Activated CD4-positive, alpha-beta T cell treated with anti-CD3 and anti-CD28 coated beads, Interleukin-2, Interleukin-6, amounts not matched to agents 100 ng/mL and 50 ng/mL, durations not matched to agents 16 hours and 8 hours (primary cell): Measurements from ENCODE around the gene BHMT2.
A peak's percentile ranks its signal among the peaks of the same experiment; 100 is the strongest.

Source experiments
- DNase-seq: peaks from one replicate; pipeline ENCODE4 v3.0.0-alpha.2; 2020

Gene BHMT2

DNA sequence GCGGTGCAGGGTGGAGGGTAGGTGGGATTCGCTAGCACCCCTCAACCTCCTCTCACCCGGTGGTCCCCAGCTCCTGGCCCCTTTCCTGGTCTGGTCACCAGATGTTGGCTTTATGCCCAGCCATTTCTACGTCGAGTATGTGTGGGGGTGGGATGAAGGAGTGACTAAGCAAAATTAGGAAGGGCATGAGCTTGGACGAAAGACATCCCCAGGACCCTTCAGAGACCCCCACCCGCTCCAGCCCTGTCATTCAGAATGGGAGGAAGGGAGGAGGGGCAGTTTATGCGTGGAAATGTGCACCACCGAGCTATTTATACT is 742 bp downstream of the BHMT2 start:
- DNase-seq = no peak

DNA sequence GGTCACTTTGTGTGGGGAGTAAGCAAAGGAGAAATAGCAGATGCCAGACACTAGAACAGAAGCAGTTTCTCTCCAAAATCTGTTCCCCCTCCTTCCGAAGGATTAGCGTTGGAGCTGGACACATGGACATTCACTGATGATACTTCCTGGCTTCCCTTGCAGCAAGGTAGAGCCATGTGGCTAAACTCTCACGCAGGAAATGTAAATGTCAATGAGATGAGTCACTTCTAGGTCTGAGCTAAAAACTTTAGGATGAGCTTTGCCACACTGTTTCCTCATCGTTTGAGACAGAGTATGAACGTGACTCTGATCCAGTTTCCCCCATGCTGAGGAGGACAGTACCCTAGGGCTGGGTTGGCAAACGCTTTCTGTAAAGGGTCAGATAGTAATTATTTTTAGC is 5.1 kb downstream of the BHMT2 start:
- DNase-seq = no peak

DNA sequence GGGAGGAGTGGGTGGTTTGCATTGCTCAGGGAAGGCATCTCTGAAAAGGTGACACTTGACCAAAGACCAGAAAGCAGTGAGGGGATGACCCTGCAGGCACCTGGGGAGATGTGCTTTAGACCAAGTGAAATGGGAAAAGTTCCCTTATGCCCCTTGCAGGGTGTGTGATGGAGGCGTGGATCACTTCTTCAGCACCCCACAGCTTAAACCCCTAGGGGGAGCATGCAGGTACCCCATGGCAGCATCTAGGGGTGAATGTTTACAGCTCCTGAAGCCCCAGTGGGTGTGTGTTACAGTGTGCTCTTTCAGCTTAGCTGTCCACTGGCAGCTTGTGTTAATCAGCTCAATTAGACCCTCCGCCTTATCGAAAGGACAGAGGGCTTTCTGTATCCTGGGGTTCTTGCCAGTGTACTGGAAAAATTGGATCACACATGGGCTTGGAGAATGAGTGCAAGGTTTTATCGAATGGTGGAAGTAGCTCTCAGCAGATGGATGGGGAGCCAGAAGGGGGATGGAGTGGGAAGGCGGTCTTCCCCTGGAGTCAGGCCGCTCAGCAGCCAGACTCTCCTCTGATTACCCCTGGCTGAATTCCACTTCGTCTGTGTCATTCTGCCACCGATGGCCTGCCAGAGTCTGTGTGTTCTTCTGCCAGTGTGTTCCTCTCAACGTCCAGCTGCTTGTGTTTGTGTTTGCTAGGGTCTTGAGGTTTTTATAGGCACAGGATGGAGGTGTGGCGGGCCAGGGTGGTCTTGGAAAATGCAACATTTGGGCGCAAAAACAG is 6.3 kb downstream of the BHMT2 start:
- no peak for DNase-seq

DNA sequence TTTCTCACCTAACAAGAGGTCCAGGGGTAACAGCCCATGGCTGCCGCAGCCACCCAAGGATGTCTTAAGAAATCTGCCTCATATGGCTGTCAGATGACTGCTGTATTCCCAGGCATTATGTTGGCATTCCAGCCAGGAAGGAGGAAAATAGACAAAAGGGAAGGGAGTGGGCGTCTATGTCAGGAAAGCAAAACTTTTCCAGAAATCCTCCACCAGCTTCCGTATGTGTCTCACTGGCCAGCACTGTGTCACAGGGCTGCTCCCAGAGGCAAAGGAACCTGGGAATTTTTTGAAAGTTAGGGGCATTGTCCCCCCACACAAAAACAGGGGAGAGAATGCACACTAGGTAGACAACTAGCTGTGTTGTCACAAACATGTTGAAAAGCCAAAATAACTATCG is 7.3 kb downstream of the BHMT2 start:
- DNase-seq = no peak

DNA sequence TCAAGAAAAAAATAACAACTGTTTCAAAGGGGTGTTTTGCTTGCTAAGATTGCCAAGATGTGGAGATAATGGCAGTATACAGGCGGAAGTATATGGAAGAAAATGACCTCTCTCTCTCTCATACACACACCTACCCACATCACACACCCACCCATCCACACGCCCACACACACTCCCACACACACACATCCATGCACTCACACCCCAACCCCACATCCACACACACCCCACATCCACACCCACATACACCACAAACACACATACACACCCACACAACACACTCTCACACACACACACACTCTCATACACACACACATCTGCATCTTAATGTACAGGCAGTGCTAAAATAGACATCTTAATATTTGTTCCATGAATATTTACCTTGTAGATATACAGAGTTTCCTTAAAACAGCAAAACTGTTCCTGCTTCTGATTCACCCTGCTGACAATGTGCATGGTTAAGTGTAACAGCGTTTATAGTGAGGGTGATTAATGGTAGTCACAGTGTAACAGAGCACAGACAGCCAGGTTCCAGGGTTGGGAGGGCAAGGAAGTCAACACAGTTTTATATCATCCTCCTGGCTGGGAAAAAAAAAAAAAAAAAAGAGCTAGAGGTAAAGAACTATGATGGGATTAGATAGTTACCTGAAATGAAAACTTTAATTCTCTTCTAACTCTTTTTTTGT is 8.3 kb downstream of the BHMT2 start:
- no peak for DNase-seq

DNA sequence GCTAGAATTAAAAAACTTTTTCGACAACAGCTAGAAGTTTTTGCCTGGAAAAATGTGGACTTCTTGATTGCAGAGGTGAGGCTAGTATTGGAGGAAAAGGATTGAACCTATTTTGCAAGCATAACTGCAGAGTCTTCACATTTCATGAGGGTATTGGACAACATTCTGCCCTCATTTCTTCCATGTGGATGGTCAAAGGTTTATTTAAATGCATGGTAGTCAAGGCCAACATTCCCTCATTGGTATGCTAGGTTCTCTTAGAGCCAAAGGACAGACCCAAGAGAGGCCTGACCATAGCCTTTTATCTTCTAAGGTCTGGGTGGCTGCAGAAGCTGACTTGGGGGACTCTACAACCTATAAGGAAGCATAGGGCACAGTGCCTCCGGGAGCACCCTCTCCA is 11.2 kb downstream of the BHMT2 start:
- no peak for DNase-seq

DNA sequence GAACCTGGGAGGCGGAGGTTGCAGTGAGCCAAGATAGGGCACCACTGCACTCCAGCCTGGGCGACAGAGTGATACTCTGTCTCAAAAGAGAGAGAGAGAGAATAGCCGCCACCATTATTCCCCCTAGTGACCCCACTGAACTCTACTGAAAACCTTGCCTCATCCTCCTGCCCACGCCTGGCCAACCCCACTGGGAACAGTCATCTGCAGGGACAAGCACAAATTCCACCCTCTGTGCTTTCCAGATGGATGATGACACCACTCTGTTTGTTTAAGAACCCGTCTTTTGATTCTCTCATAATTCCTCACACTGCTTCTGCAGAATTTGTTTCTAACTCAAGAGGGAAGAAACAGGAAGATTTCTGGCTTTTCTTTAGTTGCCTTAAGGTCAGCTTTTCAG is 12.2 kb downstream of the BHMT2 start:
- no peak for DNase-seq

DNA sequence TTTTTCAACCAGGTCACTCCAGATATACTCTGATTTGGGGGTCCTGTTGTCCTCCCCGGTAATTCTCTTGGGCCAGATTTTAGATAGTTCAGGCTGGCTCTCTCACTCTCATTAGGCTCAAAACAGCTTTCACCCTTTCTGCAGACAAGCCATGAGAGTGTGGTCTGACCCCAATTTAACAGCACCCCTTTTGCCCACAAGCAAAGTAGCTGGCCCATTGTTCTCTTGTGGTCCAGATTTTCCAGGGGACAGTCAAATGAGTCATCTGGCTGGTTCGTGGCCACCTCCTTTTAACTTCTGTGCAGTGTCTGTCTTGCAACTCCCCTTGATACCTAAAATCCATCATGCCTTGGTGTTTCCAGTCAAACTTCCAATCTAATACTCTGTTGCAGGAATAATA is 16.5 kb downstream of the BHMT2 start:
- DNase-seq = no peak

DNA sequence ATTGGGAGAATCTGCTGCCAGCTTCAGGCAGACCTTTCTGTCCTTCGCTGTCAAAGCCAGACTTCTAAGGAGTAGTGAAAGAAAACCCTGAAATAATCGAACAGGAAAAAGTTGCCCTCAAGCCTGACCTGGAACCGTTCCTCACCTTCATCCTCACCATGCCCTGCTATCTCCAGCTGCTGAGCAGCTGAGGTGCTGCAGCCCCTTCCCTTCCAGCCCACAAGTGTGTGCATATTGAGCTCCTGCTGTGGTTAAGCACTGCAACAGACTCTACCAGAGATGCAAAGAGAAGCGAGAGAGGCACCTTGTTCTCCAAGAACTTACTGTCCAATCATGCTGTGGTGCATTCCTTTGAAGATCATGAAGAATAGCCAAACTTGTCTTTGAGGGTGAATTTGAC is 18.9 kb downstream of the BHMT2 start:
- DNase-seq = no peak

DNA sequence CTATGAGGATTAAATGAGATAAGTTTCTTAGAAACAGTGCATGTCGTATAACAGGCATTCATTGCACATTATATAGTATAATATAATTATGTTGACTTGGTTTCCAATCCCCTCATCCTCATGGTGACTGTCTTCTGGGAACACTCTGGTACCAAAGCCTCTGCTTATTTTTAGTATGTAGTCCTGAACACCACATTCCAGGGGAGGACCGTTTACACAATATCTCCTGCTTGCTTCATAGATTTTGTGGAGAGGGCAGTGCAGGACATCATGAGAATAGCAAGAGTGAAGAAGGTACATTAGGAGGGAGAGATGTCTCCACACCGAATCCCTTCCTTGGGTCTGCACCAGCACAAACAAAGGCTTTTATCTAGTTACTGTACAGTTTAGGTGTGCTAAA is 21.5 kb downstream of the BHMT2 start:
- DNase-seq = no peak

DNA sequence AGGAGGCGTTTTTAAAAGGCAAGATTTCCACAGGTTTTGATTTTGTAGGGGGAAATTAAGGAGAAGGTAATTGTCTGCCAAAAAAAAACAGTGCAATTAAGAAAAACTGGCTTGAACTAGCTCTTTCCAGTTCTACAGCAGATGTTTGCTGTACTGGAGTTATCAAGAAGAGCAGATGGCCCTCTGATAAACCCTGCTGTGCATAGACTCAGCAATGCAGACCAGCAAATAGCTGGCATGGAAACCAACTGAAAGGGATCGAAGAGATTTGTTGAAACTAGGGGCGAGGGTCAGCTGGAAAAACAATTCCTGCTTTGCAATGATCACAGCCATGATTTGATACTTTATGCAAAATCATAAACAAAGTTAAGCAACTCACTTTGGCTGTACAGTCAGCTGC is 24.2 kb downstream of the BHMT2 start:
- no peak for DNase-seq

DNA sequence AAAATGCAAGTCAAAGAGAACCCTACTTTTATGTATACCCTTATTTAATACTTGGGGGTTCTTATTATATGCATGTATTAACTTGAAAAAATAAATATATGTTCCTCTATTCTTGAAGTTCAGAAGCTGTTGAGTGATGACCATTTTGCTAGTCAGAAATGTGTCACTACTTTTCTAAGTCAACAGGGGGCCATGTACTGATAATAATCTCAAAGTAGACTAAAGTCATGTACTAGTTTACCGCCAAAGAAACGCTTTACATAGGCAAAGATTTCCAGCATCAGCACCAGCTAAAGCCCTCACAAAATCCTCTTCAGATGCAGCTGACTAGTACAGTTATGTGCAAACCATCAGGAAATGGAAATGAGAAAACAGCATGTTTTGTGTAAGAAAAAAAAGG is 36.3 kb downstream of the BHMT2 start:
- DNase-seq = no peak

DNA sequence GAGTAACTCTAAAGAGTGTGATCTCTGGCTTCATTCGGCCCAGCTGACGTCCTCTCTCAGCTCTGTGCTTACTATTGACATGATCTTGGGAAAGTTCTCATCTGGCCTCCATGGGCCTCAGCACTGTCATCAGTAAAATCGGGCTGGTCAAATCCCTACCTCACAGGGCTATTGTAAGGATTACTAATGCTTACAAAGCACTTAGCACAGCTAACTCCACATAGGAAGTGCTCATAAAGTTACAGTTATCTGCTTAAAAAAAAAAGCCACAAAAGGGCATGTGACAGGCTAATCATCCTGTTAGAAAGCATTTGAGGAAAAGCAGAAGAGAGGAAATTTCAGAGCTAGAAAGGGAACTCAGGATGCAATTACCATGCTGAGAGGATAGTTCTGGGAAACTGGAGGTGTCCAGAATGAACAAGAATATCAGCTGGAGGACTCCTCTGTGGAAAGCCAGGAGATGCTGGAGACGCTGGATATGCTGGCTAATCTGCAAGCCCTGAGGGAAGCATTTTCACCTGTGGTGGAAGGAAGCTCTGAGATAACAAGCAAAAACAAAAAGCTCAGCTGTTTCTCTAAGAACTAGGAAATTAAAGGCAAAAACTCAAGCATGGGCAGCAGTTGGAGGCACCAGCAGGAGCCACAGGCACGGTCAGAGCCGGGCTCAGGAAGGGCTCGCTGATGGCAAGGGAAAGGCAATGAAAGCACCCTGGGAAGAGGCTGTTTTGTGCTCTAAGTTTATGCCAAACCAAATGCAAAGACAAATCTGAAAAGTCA is 37.6 kb downstream of the BHMT2 start:
- DNase-seq = no peak

DNA sequence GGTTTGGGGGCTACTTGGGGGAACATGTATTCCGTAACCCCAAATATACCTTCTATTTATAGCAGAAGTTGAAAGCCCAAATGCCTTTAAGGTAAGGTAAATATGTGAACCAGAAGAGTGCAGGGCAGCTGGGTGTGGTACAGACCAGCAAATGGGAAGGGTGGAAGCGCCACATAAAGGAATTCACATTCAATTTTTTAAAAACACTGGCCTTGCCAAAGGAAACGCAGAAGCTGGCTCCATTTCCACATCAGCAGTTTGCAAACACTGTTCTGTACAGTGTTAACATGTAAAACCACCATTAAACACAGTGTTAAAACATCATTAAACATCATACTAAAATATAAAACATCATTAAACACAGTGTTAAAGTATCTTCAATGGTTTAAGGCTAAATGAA is 38.5 kb downstream of the BHMT2 start:
- no peak for DNase-seq

DNA sequence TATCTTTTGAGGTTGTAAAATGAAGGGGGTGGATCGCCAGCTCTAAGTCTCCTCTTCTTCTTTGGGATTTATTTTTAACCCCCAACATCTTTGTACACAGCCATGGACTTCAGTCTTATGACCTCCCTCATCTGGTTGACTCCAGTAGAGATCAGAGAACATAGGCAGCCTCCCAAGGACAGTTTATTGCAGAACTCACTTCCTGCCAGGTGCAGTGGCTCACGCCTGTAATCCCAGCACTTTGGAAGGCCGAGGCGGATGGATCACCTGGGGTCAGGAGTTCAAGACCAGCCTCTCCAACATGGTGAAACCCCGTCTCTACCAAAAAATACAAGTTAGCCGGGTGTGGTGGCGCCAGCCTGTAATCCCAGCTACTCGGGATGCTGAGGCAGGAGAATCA is 39.2 kb downstream of the BHMT2 start:
- no peak for DNase-seq

DNA sequence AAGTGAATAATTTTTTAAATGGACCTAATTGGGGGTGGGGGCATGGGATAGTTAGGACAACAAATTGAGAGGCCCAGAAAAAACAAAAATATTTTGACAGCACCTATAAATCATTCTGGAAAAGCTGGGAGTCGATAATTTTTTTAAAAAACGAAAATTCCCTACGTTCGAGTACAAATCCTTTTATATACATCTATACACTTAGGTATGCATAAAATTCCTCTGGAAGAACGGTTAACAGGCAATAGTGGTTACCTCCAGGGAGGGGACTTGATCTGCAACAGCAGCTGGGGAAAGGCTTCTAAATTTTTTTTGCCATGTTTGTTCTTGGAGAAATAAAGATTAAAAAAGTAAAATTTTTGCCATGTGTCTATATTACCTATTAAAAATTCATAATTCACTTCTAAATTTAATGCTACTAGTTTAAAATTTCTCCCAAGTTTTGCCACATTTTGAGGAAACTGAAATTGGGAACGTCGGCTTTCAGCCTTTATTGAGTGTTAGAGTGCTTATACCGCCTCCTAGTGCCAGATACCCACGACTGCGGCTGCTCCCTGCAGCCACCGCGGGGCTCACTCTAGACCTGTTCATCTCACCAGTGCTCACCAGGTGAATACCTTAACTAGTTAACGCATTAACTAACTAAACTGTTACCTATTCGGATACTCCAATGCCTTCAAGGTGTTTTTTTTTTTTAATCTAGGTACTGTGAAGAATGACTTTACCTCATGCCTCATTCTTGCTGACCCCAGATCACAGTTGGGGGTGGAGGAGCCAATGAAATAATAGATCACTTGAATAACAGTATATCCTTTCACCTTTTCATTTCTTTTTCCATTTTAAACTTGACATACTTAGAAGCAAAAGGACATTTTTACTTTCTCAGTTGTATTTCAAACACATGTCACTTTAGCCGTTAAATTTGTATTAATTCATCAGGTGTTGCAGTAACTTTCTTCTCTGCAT is 40.2 kb downstream of the BHMT2 start:
- DNase-seq = peak; percentile 23

DNA sequence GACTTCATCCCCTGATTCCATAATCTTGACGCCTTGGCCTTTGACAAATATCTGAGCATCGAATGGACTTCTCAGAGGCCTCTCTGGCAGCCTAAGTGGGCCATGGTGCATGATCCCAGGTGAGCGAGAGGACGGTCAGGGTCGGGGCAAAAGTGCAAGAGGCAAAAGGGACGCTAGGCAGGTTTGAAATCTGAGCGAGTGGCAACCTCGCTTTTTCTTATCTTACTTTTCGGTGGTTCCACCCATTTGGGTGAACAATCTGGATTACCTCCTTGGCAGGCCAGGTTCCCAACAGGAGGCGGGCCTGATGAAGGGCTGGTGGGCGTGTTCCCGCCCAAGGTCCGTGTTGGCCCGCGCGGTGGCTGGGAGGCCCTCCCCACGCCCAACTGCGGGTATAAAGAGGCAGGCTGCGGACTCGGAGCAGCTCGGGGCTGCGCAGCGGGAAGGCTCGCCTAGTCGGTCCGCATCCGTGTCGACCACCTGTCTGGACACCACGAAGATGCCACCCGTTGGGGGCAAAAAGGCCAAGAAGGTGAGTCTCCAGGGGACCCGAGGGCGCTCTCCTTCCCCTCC is 41.9 kb downstream of the BHMT2 start, which contains the start of gene BHMT:
BHMT (plus strand) TSS at position 423 of the 573 bp plus-strand sequence; CDS start at position 500, 77 bp downstream.
- no peak for DNase-seq

DNA sequence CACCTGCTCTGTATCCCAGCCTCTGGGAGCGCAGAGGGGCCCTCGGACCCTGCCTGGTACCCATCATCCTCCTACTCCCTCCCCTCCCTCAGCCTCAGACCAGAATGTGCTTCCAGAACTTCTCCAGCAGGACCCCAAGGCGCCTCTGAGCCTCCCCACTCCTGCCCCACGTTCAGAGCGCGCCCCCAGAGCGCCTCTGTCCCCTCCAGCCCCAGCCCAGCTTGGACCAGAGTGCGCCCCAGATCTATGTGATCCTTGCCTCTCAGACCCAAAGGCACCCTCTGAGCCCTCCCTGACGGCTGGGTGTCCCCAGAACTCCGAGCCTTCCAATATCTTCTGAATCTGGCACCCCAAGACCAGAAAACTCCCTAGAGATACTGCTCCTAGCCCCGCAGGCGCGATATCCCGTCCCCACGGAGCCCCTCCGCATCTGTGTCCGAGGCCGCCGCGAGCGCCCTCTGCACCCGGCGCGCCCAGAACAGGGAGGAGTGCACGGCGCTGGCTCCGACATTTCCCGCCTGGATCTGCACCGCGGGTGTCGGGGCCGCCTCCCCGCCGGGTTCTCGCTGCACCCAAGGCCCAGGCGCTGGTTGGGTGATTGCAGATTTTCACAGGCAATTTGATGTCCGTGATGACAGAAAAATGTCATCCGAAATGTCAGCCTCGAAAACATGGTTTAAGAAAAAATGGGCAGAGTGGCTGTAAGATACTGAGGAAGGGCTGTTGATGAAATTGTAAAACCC is 42.6 kb downstream of the BHMT2 start:
- no peak for DNase-seq

DNA sequence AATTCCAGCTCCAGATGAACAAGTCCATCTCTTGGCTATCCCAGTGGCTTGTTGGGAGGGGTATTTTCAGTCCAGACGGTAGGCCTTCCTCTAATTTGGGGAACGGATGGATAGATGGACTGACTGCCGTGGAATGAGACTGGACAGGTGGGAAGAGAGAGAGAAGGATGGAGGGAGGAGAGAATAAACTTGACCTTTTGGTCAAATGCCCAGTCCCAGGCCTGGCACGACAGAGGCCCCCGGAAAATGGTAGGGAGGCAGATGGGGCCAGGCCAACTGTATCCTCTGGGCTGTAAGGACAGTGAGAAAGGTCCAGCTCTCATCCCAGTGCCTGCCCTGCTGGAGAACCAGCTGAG is 43.1 kb downstream of the BHMT2 start:
- no peak for DNase-seq

DNA sequence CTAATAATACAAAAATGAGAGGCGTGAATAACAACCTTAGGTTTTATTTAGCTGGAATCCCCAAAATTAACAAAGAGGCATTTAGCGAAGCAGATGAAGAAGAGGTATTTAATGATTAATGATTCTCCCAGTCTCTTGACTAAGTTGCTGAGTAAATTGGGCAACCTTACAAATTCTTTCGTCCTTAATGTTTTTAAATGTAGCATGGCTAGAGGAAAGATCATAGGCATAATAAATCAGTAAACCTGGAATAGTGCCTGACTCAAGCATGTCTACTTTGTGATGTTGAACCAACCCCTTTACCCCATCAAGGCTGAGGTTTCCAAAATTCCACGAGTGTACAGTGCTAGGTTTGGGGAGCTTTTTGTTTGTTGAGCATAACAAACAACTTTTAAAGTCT is 49.9 kb downstream of the BHMT2 start:
- DNase-seq = no peak

DNA sequence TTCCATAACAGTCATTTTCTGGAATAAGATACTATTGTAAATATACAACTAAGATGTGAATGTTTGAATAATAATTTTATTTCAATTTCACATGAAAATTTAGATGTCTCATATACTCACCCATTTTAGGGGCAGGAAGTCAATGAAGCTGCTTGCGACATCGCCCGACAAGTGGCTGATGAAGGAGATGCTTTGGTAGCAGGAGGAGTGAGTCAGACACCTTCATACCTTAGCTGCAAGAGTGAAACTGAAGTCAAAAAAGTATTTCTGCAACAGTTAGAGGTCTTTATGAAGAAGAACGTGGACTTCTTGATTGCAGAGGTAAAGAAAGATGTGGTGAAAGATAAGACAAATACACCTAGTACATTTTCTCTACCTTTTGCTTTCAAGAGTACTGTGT is 50.7 kb downstream of the BHMT2 start:
- DNase-seq = no peak

DNA sequence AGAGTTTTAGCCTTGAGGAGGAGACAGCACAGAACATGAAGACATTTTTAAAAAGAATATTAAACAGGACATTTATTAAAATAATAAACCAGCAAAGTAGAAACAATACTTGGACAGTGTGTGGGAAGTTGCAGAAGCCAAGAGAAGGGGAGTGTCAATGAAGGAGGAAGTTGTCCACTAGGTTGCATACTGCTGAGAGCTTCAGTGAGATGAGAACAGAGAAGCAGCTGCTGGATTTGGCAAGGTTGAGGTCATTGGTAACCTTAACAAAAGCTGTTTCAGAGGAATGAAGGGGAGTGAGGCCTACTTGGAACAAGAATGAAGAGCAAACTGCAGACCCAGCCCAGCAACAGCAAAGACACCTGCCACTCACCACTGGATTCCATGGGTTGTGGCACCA is 53.4 kb downstream of the BHMT2 start:
- DNase-seq = no peak
